Sigmoid colon (tissue), 7 donors: ENCODE data around the gene TMEM165. TPM values are rescaled to one million over a fixed set of nuclear protein-coding genes. Genes with fewer than 3 reads are reported as not detected.

Experiments used
- DNase-seq: peaks from one replicate; pipeline ENCODE4 v3.0.0-alpha.2; 2019
- H3K27ac ChIP-seq, 4 donors: fragments of 200-600 bp; sonication (generic); one replicate each; pipeline ENCODE4 v1.5.1; 2016 to 2019; ENCODE audit warnings: mild to moderate bottlenecking in 1 of 4
- H3K27me3 ChIP-seq, 3 donors: fragments of 200-600 bp; sonication (generic); one replicate each; pipeline ENCODE4 v1.5.1; 2019; ENCODE audit warnings: mild to moderate bottlenecking in 1 of 3
- H3K36me3 ChIP-seq, 4 donors: fragments of 200-600 bp; sonication (generic); one replicate each; pipeline ENCODE4 v1.5.1; 2016 to 2019
- H3K4me1 ChIP-seq, 4 donors: fragments of 200-600 bp; sonication (generic); one replicate each; pipeline ENCODE4 v1.5.1; 2017 to 2019
- H3K4me3 ChIP-seq, 4 donors: fragments of 200-600 bp; sonication (generic); one replicate each; pipeline ENCODE4 v1.5.1; 2017 to 2019; ENCODE audit warnings: mild to moderate bottlenecking in 2 of 4, moderate library complexity in 1 of 4
- H3K9me3 ChIP-seq, 4 donors: fragments of 200-600 bp in 3 of 4; sonication (generic) in 3 of 4; one replicate each; pipeline versions ENCODE4 v1.5.1 to v1.6.1; 2013 to 2019
- EP300 ChIP-seq, 4 donors: sonication (generic); formaldehyde crosslinking; IDR thresholded peaks; one replicate each; pipeline ENCODE4 v1.6.1; 2017; ENCODE audit warnings: antibody characterized with exemption in 4 of 4
- POLR2A ChIP-seq, 2 donors: fragments of 450-650 bp; IDR thresholded peaks; one replicate each; pipeline ENCODE4 v1.6.1; 2016; ENCODE audit warnings: antibody characterized with exemption in 2 of 2, mild to moderate bottlenecking in 2 of 2, moderate library complexity in 2 of 2
- POLR2AphosphoS5 ChIP-seq, 4 donors: sonication (generic); formaldehyde crosslinking; IDR thresholded peaks; one replicate each; pipeline ENCODE4 v1.6.1; 2017; ENCODE audit warnings: antibody characterized with exemption in 4 of 4
- WGBS, 2 donors: extraction: QIAGEN DNeasy Blood & Tissue Kit; methylation state at CpG; one replicate each; pipeline ENCODE4 v1.1.7; 2013; 5-methylcytosine and 5-hydroxymethylcytosine counted together
- intact Hi-C: fragments of 100-400 bp; cut with DNase I; formaldehyde crosslinking; loops from one replicate; pipeline ENCODE4 v1.15.1; 2023
- polyA plus RNA-seq, 3 donors: library from polyadenylated mRNA; stranded (reverse); fragments of 200-250 nt; gene quantifications; one replicate each; pipeline ENCODE4 v1.2.3, GENCODE V29; 2013
- total RNA-seq, 4 donors: library from RNA; depleted of rRNA; stranded (reverse); fragments of >200 nt; gene quantifications; one replicate each; pipeline ENCODE4 v1.1.0, GENCODE V29; 2016
- TF ChIP-seq, protein P1 (sequence below), 4 experiments: fragments of 450-650 bp in 3 of 4; fragments of 200-600 bp in 1 of 4; IDR thresholded peaks; one replicate each; pipeline ENCODE4 v1.5.1; 2016 to 2019; ENCODE audit warnings: antibody characterized with exemption in 4 of 4, mild to moderate bottlenecking in 3 of 4, moderate library complexity in 2 of 4
- donor health status: healthy with polysubstance abuse.
- donor health status: Bipolar disorder and iron deficiency.
- donor health status: healthy.

The TMEM165 gene
- total and polyA plus RNA-seq, 7 donors, result 12.9 to 219 (median 144) TPM

DNA sequence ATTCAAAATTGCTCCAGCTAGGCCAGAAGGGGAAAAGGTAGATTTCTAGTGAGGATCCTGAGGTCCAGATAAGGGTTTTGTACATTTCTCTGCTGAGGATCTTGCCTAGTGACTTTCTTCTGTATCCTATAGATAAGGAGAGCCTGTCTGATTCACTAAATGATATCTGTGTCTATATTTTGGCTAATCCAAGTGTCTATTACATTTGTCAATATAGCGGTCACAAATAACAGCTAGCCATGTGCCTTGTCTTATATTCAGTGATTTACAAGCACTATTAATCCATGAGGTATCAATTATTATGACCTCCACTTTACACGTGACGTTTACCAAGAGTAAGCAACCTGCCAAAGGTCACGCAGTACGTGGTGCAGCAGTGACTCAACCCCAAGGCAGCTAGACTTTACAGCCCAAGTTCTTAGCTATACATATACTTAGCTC is 41.6 kb downstream of the TMEM165 start:
- peaks cover 0 to 70% (median 3%) of the 10 kb centered on the region in 4 donors for H3K36me3 ChIP-seq
- H3K4me3 ChIP-seq, result no peak overlapping the region
- H3K27me3 ChIP-seq, result no peaks in the 10 kb centered on the region
- no peak for DNase-seq
- no peaks in the 10 kb centered on the region for H3K4me1 ChIP-seq
- no peak overlapping the region for H3K27ac ChIP-seq
- intact Hi-C loops, result no loop called here
- H3K9me3 ChIP-seq, result no peaks in the 10 kb centered on the region
- 42 to 71% methylated on average over 5 of the region's 5 CpGs for WGBS, 2 donors
- TF ChIP-seq, protein P1, sequence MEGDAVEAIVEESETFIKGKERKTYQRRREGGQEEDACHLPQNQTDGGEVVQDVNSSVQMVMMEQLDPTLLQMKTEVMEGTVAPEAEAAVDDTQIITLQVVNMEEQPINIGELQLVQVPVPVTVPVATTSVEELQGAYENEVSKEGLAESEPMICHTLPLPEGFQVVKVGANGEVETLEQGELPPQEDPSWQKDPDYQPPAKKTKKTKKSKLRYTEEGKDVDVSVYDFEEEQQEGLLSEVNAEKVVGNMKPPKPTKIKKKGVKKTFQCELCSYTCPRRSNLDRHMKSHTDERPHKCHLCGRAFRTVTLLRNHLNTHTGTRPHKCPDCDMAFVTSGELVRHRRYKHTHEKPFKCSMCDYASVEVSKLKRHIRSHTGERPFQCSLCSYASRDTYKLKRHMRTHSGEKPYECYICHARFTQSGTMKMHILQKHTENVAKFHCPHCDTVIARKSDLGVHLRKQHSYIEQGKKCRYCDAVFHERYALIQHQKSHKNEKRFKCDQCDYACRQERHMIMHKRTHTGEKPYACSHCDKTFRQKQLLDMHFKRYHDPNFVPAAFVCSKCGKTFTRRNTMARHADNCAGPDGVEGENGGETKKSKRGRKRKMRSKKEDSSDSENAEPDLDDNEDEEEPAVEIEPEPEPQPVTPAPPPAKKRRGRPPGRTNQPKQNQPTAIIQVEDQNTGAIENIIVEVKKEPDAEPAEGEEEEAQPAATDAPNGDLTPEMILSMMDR (IDR thresholded peaks at IDR 0.05), result no peak
- no peak for TF ChIP-seq EP300 (IDR thresholded peaks at IDR 0.05)
- TF ChIP-seq POLR2AphosphoS5 (IDR thresholded peaks at IDR 0.05), result no peak
- no peak for TF ChIP-seq POLR2A (IDR thresholded peaks at IDR 0.05)

DNA sequence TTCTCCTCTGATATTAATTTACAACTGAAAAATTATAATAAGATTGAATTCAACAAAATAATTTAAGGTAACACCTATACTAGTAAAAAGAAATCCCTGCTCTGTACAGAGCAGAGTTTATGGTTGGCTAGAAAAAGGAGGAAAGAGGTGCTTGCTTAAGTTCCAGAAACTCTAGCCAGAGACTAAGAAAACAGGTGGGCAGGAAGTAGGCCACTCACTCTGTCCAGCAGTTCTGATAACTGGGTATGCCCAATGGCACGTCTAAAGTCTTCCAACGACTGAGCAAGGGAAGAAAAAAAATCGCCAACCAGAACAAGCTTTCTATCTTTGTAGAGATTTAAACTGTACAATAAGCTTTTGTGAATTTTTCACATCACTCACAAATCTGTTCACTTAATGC is 42.1 kb downstream of the TMEM165 start:
- H3K36me3 ChIP-seq, result peaks cover 0 to 69% (median 3%) of the 10 kb centered on the region in 4 donors
- H3K9me3 ChIP-seq, result no peaks in the 10 kb centered on the region
- 57 to 71% methylated on average over 3 of the region's 3 CpGs for WGBS, 2 donors
- intact Hi-C loops, result no loop called here
- no peaks in the 10 kb centered on the region for H3K27me3 ChIP-seq
- DNase-seq, result no peak
- H3K4me3 ChIP-seq, result no peak overlapping the region
- TF ChIP-seq POLR2A (IDR thresholded peaks at IDR 0.05), result no peak
- TF ChIP-seq EP300 (IDR thresholded peaks at IDR 0.05), result no peak
- TF ChIP-seq POLR2AphosphoS5 (IDR thresholded peaks at IDR 0.05), result no peak
- TF ChIP-seq, protein P1 (IDR thresholded peaks at IDR 0.05), result no peak
- no peak overlapping the region for H3K27ac ChIP-seq
- H3K4me1 ChIP-seq, result no peaks in the 10 kb centered on the region

DNA sequence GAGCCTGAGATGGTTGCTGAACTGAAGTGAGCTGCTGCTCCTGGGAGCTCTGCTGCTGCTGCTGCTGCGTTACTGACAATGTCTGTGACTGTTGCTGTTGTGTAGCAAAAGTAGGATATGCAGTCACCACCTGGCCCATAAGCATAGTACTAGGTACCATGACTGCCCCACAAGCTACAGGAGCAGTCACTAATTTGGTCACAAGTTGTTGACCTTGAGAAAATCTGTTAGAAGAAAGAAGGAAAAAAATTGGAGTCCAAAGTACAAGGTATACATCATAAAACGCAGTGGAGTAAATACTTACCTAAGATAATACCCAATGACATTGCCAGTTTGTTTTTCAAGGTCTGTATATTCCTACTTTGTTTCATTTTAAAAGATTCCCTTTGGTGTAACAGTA is 42.6 kb downstream of the TMEM165 start:
- Histone ChIP-seq H3K4me3 (no peak overlapping the region), H3K36me3 (peaks cover 0 to 68% (median 3%) of the 10 kb centered on the region in 4 donors), H3K4me1 (no peaks in the 10 kb centered on the region), H3K9me3 (no peaks in the 10 kb centered on the region), H3K27me3 (no peaks in the 10 kb centered on the region), H3K27ac (no peak overlapping the region)
- WGBS, 2 donors, result 31 to 76% methylated on average over 2 of the region's 2 CpGs
- intact Hi-C loops, result no loop called here
- DNase-seq, result no peak
- TF ChIP-seq EP300 (IDR thresholded peaks at IDR 0.05) (no peak), POLR2A (IDR thresholded peaks at IDR 0.05) (no peak), POLR2AphosphoS5 (IDR thresholded peaks at IDR 0.05) (no peak)
- TF ChIP-seq, protein P1 (IDR thresholded peaks at IDR 0.05), result no peak

DNA sequence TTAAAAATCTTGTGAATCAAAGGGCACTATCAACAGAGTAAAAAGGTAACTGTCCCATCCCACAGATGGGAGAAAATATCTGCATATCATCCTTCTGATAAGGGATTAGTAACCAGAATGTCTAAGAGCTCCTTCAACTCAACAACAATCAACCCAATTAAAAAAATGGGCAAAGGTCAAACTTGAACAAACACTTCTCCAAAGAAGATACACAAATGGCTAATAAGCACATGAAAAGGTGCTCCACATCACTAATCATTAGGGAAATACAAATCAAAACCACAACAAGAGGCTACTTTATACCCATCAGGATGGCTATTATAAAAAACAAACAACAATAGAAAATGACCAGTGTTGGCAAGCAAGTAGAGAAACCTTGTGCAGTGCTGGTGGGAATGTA is 43.3 kb downstream of the TMEM165 start:
- Histone ChIP-seq H3K4me3 (no peak overlapping the region), H3K36me3 (peaks cover 0 to 68% (median 3%) of the 10 kb centered on the region in 4 donors), H3K4me1 (no peaks in the 10 kb centered on the region), H3K9me3 (no peaks in the 10 kb centered on the region), H3K27ac (no peak overlapping the region), H3K27me3 (no peaks in the 10 kb centered on the region)
- no peak for DNase-seq
- intact Hi-C loops, result no loop called here
- TF ChIP-seq EP300 (IDR thresholded peaks at IDR 0.05) (no peak), POLR2AphosphoS5 (IDR thresholded peaks at IDR 0.05) (no peak), POLR2A (IDR thresholded peaks at IDR 0.05) (no peak)
- TF ChIP-seq, protein P1 (IDR thresholded peaks at IDR 0.05), result no peak

DNA sequence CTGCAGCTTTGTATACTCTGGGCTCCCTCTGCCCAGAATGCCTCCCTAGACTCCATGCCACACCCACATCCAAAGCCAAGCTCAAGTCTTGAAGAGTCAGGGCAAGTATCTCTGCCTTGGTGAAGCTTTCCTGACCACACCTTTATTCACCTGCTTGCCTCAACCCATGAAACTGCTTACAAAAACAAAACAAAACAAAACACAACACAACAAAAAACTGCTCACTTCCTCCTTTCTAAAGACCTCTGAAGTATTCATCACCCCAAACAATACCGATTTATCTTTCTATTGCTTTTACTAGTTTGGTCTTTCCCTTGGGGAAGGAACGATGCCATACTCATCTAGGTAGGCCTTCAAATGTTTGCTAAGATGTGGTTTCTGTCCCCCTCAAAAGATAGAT is 45.0 kb downstream of the TMEM165 start:
- intact Hi-C loops, result loop anchor here (10.0 kb wide), 1 partner anchor 114 kb away; no protein-coding TSS in a partner anchor
- H3K4me1 ChIP-seq, result peaks cover 0 to 3% (median 0%) of the 10 kb centered on the region in 4 donors
- no peak overlapping the region for H3K27ac ChIP-seq
- no peak overlapping the region for H3K4me3 ChIP-seq
- 91 to 93% methylated on average over 2 of the region's 2 CpGs for WGBS, 2 donors
- peaks cover 0 to 59% (median 0%) of the 10 kb centered on the region in 4 donors for H3K36me3 ChIP-seq
- no peaks in the 10 kb centered on the region for H3K27me3 ChIP-seq
- TF ChIP-seq POLR2A (IDR thresholded peaks at IDR 0.05) (no peak), POLR2AphosphoS5 (IDR thresholded peaks at IDR 0.05) (no peak)
- no peak for DNase-seq
- no peaks in the 10 kb centered on the region for H3K9me3 ChIP-seq
